Large intestine (tissue), 3 donors: ENCODE results near the gene UTS2B. TPM values are rescaled to one million over a fixed set of nuclear protein-coding genes. Genes with fewer than 3 reads are reported as not detected.
A peak's percentile ranks its signal among the peaks of the same experiment; 100 is the strongest.

ENCODE experiments used
- DNase-seq, 2 donors: peaks; one replicate each; pipeline versions ENCODE4 v3.0.0 to v3.0.0-alpha.2; 2013
- H3K27ac ChIP-seq: one replicate; pipeline ENCODE4 v1.5.1; 2013; ENCODE audit warnings: low read length
- H3K27me3 ChIP-seq: 2 replicates; pipeline ENCODE4 v1.6.1; 2013; ENCODE audit warnings: low read length; ENCODE audit not compliant: control insufficient read depth, insufficient read depth
- H3K36me3 ChIP-seq: 2 replicates; pipeline ENCODE4 v1.6.1; 2013; ENCODE audit warnings: low read length; ENCODE audit not compliant: control insufficient read depth, insufficient read depth
- H3K4me1 ChIP-seq: one replicate; pipeline ENCODE4 v1.6.1; 2013; ENCODE audit warnings: low read length; ENCODE audit not compliant: control insufficient read depth, insufficient read depth
- H3K4me3 ChIP-seq: one replicate; pipeline ENCODE4 v1.5.1; 2013; ENCODE audit warnings: low read length
- H3K9me3 ChIP-seq: one replicate; pipeline ENCODE4 v1.6.1; 2013; ENCODE audit warnings: mild to moderate bottlenecking, low read depth, low read length, moderate library complexity; ENCODE audit not compliant: control insufficient read depth
- WGBS: methylation state at CpG from one replicate; pipeline ENCODE4 v1.1.5; 2013; ENCODE audit warnings: low lambda C conversion rate; ENCODE audit not compliant: insufficient coverage; 5-methylcytosine and 5-hydroxymethylcytosine counted together
- polyA plus RNA-seq: library from polyadenylated mRNA; unstranded; fragments of 120-200 nt; gene quantifications from one replicate; pipeline ENCODE4 v1.2.1, GENCODE V29; 2013

Gene UTS2B
- polyA plus RNA-seq, 1 donor: 0.24 TPM

DNA sequence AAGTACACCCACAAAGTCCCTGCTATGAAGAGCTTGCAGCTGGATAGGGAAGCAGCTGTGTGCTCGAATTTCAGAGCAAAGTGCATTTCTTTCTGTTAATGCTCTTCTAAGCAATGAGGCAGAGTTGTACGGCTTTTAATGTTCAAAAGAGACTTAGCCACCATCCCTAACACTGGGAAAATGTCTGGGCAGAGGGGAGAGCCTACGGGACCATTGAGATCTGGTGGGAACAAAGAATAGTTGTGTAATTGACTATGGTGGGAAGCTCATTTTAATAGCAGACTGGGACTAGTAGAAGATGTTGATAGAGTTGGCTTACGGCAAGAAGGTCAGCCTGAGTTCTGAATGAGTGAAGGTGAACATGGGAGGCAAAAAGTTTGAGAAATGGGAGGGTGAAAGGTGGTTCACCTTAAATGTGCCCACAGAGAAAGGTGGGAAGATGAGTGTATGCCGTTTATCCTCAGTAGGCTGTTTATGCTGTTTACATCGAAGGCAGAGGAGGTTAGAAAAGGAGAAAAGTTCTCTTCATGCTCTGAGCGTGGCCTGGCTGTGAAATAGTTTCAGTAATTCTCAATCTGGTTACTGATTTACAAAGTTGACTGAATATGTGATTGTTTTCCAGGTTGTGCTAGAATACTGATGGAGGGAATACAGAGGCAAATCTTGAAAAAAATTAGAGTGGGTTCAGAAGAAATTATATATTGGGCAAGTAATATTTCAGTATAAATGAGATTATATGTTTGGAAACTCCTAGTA is 22.9 kb upstream of the UTS2B start:
- Histone ChIP-seq H3K27me3 (no peaks in the 10 kb centered on the region), H3K36me3 (peaks cover 5% of the 10 kb centered on the region), H3K27ac (peak overlapping the region; percentile 50), H3K9me3 (no peaks in the 10 kb centered on the region), H3K4me3 (no peak overlapping the region), H3K4me1 (no peaks in the 10 kb centered on the region)
- 71% methylated on average over 1 of the region's 7 CpGs for WGBS
- peak; percentile 12 to 62 for DNase-seq

DNA sequence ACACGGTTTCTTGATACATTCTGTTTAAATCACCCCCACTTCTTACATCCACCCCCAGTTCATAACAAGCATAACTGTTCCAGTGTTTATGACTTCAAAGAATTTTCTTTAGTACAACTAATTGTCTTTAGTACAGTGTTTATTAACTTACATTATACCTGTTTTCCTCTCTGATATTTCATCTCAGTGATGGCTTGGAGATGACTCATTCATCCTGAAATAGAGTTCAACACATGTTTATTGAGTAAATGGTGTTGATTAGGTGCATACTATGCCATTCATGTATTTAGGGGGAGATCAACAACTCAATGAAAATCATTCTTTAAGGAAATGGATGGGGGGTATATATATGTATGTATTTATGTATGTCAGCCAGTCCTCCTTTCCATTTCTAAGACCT is 21.7 kb upstream of the UTS2B start:
- Histone ChIP-seq H3K4me3 (no peak overlapping the region), H3K36me3 (no peaks in the 10 kb centered on the region), H3K27ac (no peak overlapping the region), H3K4me1 (no peaks in the 10 kb centered on the region), H3K9me3 (no peaks in the 10 kb centered on the region), H3K27me3 (no peaks in the 10 kb centered on the region)
- DNase-seq: no peak
- WGBS: no CpG with 5 or more reads among the region's 1 CpG

DNA sequence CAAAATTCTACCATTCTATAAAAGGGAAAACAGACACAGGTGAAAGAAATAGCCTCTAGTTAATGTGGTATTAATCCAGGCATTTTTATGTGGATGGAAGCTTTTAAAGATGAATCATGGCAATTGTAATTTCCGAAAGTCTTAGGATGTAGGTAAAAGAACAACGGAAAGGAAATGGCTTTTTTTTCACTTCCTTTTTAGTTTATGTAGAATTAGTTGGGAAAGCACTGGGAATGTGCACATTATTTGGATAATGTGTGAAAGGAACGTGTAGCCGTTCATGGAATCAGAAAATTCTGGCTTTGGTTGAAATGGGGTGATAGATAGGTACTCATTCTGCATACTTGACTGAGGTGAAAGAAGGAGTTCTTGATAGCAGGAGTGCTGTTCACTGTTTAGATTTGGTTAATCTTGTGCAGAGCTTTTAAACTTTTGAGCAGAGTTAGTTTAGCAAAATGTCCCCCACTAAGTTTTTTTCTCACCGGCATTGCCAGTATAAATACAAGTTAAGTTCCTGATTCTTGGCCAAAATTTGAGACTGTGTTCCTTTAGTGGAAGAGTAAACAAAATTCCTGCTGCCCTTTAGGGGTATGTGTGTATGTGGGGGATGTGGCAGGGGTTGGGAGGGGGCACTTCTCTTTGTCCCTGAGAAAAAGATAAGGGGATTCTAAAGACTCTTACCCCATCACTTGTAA is 20.2 kb upstream of the UTS2B start:
- Histone ChIP-seq H3K27me3 (no peaks in the 10 kb centered on the region), H3K36me3 (no peaks in the 10 kb centered on the region), H3K27ac (no peak overlapping the region), H3K4me3 (no peak overlapping the region), H3K9me3 (no peaks in the 10 kb centered on the region), H3K4me1 (no peaks in the 10 kb centered on the region)
- 70% methylated on average over 2 of the region's 5 CpGs for WGBS
- no peak for DNase-seq

DNA sequence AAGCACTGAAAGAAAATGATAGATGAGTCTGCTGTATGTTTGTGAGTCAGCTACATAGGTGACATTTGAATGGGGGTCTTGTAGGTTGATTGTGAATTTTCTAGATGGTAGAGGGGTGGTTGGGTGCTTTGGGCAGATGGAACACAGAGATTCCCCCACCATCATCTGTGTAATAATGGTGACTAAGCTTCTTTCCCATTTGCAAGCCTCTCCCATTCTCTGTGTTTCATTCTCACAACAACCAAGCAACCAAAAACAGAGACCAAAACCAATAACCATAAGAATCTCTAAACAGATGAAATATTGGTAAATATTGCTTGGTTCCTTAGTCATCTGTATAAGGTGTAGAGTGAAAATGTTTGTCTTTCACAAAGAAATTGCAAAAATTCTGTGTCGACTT is 17.8 kb upstream of the UTS2B start:
- no peaks in the 10 kb centered on the region for H3K9me3 ChIP-seq
- no peak for DNase-seq
- no peaks in the 10 kb centered on the region for H3K4me1 ChIP-seq
- no peak overlapping the region for H3K4me3 ChIP-seq
- no CpG with 5 or more reads among the region's 1 CpG for WGBS
- H3K27me3 ChIP-seq: no peaks in the 10 kb centered on the region
- no peaks in the 10 kb centered on the region for H3K36me3 ChIP-seq
- no peak overlapping the region for H3K27ac ChIP-seq

DNA sequence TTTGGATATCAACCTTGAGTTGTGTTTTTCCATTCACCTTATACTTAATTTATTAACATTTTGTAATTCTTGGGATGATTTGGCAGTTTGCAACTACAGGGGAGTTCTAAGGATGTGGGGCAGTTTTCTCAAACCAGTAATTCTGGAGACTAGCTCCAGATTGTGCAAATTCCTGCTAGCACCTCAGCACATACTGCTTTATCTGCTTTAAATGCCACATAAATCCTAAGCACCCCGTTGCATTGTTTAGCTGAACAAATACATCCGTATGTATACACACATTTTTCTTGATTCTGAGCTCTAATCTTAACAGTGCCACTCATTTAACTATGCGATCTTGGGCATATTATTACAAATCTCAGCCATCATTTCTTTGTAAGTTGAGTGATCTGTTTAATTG is 16.9 kb upstream of the UTS2B start:
- Histone ChIP-seq H3K27ac (no peak overlapping the region), H3K9me3 (no peaks in the 10 kb centered on the region), H3K4me3 (no peak overlapping the region), H3K27me3 (no peaks in the 10 kb centered on the region), H3K4me1 (no peaks in the 10 kb centered on the region), H3K36me3 (no peaks in the 10 kb centered on the region)
- WGBS: no CpG with 5 or more reads among the region's 3 CpGs
- DNase-seq: no peak

DNA sequence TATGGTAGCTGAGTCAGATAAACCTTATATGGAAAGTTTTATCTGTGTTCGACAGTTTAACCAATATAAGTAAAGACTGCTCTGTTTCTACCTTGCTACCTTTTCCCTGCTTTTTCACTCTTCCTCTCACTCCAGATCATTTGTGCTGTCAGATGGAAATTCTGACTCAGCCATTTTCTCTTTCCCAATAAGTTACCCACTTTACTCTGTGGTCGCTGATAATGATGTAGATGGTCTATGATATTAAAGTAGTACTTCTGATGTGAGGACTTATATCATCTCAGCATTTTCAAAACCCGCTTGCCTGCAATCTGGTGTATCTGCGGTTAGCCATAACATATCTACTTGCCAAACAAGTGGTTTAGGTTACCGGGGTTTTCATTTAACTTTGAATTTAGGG is 15.0 kb upstream of the UTS2B start:
- H3K27me3 ChIP-seq: no peaks in the 10 kb centered on the region
- no peaks in the 10 kb centered on the region for H3K9me3 ChIP-seq
- H3K4me3 ChIP-seq: no peak overlapping the region
- no peak overlapping the region for H3K27ac ChIP-seq
- no peak for DNase-seq
- no peaks in the 10 kb centered on the region for H3K36me3 ChIP-seq
- no peaks in the 10 kb centered on the region for H3K4me1 ChIP-seq
- 80% methylated on average over 1 of the region's 5 CpGs for WGBS

DNA sequence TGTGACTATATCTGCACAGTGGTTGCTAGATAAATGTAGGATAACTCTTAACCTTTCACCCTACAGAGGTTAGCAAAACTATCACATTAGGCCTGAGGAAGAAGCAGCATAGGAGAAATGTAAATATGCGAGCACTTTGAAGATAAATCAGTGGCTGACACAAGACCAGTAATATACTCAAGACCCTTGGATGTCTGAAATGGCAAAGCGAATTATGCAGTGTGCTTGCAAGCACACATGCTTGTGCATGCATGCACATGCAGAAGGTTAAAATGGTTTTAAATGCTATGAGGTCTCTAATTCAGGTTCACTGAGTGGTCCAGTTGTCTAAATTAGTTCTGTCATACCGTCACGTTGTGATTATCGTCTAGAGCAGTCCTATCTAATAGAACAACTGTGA is 13.6 kb upstream of the UTS2B start:
- Histone ChIP-seq H3K27me3 (no peaks in the 10 kb centered on the region), H3K36me3 (no peaks in the 10 kb centered on the region), H3K27ac (no peak overlapping the region), H3K4me1 (no peaks in the 10 kb centered on the region), H3K4me3 (no peak overlapping the region), H3K9me3 (no peaks in the 10 kb centered on the region)
- 100% methylated on average over 1 of the region's 5 CpGs for WGBS
- DNase-seq: no peak

DNA sequence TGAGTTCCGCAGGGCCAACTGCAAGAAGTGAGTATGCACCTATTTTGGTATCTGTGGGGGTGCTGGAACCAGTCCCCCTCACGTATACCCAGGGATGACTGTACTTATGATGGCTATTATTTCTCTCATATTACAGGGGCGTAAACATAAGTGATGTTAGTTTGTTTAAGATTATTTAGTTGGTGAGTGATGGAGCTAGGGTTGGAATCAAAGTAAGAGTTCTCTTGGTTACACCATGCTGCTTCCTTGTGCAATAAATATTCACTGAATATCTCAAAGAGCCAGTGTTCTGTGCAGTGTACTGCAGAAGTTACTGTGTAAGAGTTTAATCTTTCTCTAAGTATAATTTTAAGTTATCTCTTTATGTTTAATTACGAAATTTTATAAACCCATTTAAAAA is 12.8 kb upstream of the UTS2B start:
- DNase-seq: no peak
- Histone ChIP-seq H3K4me3 (no peak overlapping the region), H3K27me3 (no peaks in the 10 kb centered on the region), H3K27ac (no peak overlapping the region), H3K36me3 (no peaks in the 10 kb centered on the region), H3K4me1 (no peaks in the 10 kb centered on the region), H3K9me3 (no peaks in the 10 kb centered on the region)
- WGBS: 100% methylated on average over 1 of the region's 4 CpGs

DNA sequence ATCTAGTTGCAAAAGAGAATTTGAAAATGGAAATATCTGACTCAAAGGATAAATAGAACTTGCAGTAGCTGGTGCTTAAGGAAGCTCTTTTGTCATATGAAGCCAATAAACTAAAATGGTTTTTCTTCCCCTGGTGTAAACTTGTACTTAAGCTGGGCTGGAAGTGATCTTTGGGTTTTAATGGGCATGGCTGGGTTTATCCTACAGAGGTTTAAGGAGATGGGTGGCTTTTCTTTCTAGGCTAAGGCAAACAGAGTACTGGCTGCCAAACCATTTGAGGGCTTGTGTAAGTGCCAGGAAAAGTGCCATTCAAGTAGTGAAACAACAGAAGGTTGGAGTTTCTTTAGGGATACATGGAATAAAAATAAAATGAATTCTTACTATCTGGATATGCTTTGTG is 12.1 kb upstream of the UTS2B start:
- H3K36me3 ChIP-seq: no peaks in the 10 kb centered on the region
- H3K4me3 ChIP-seq: no peak overlapping the region
- H3K4me1 ChIP-seq: no peaks in the 10 kb centered on the region
- no peak overlapping the region for H3K27ac ChIP-seq
- no peaks in the 10 kb centered on the region for H3K9me3 ChIP-seq
- no peaks in the 10 kb centered on the region for H3K27me3 ChIP-seq
- DNase-seq: no peak

DNA sequence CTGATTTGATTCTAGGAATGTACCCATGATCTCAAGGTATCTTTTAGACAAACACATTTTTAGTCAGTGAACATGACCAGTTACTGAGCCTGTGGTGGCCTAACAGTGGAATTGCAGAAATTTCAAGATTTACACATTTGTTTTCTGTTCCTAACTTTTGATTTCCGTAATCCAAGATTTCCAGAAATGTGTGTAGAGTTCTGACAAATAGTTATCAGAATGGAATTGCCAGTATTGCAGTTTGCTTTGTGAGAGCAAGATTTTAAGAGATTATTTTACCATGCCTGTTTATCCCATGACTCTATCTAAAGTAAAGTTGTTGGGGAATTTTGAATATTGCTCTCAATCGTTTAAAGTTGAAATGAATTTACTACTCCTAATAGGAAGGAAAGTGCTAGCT is 11.7 kb upstream of the UTS2B start:
- no peak for DNase-seq
- Histone ChIP-seq H3K9me3 (no peaks in the 10 kb centered on the region), H3K27ac (no peak overlapping the region), H3K4me3 (no peak overlapping the region), H3K4me1 (no peaks in the 10 kb centered on the region), H3K36me3 (no peaks in the 10 kb centered on the region), H3K27me3 (no peaks in the 10 kb centered on the region)
- WGBS: 76% methylated on average over 2 of the region's 2 CpGs

DNA sequence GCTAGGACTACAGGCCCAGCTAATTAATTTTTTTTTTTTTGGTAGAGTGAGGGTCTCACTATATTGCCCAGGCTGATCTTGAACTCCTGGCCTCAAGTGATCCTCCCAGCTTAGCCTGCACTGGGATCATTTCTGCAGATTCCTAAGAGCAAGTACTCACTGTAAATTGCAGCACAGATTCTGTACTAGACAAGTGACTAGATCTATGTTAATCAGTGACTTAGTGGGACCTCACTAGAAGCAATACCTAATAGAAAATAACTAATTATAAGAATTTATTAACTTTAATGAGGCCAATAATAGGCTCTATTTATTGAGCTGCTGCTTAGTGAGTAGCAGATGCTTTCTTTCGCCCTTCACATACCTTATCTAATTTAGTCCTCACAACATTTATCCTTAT is 10.6 kb upstream of the UTS2B start:
- no peaks in the 10 kb centered on the region for H3K36me3 ChIP-seq
- H3K4me3 ChIP-seq: no peak overlapping the region
- no peak for DNase-seq
- no CpG with 5 or more reads among the region's 1 CpG for WGBS
- H3K4me1 ChIP-seq: no peaks in the 10 kb centered on the region
- no peaks in the 10 kb centered on the region for H3K27me3 ChIP-seq
- H3K27ac ChIP-seq: no peak overlapping the region
- H3K9me3 ChIP-seq: no peaks in the 10 kb centered on the region
